NT2/D1 (cell line): ENCODE data around the gene OSBP2.

Experiments used
- DNase-seq: peaks from one replicate; pipeline ENCODE4 v3.0.0-alpha.2; 2011; ENCODE audit warnings: low read depth, low spot score
- H3K27me3 ChIP-seq: 2 replicates; pipeline ENCODE4 v1.6.0; 2011; ENCODE audit warnings: mild to moderate bottlenecking; ENCODE audit not compliant: insufficient read length, insufficient read depth
- H3K36me3 ChIP-seq: 2 replicates; pipeline ENCODE4 v1.6.1; 2011; ENCODE audit warnings: mild to moderate bottlenecking, low read length, mixed read lengths; ENCODE audit not compliant: insufficient read depth, insufficient read length
- H3K4me1 ChIP-seq: 2 replicates; pipeline ENCODE4 v1.5.1; 2011; ENCODE audit not compliant: insufficient read depth, insufficient read length
- H3K4me3 ChIP-seq: 2 replicates; pipeline ENCODE4 v1.5.1; 2011; ENCODE audit warnings: low read depth; ENCODE audit not compliant: insufficient read length
- H3K9ac ChIP-seq: 2 replicates; pipeline ENCODE4 v1.6.0; 2011; ENCODE audit warnings: low read depth; ENCODE audit not compliant: insufficient read length
- H3K9me3 ChIP-seq: 2 replicates; pipeline ENCODE4 v1.5.1; 2011; ENCODE audit warnings: mild to moderate bottlenecking, low read length; ENCODE audit not compliant: insufficient read depth
- SUZ12 ChIP-seq: IDR thresholded peaks from 2 replicates; pipeline ENCODE4 v1.6.1; 2011; ENCODE audit not compliant: insufficient read length, insufficient read depth; ENCODE audit errors: extremely low read depth
- YY1 ChIP-seq: IDR thresholded peaks from 2 replicates; pipeline ENCODE4 v1.6.1; 2011; ENCODE audit not compliant: insufficient read length, insufficient read depth
- ZNF274 ChIP-seq: IDR thresholded peaks from 2 replicates; pipeline ENCODE4 v1.6.1; 2011; ENCODE audit warnings: mild to moderate bottlenecking, low read depth, low read length

Gene OSBP2

DNA sequence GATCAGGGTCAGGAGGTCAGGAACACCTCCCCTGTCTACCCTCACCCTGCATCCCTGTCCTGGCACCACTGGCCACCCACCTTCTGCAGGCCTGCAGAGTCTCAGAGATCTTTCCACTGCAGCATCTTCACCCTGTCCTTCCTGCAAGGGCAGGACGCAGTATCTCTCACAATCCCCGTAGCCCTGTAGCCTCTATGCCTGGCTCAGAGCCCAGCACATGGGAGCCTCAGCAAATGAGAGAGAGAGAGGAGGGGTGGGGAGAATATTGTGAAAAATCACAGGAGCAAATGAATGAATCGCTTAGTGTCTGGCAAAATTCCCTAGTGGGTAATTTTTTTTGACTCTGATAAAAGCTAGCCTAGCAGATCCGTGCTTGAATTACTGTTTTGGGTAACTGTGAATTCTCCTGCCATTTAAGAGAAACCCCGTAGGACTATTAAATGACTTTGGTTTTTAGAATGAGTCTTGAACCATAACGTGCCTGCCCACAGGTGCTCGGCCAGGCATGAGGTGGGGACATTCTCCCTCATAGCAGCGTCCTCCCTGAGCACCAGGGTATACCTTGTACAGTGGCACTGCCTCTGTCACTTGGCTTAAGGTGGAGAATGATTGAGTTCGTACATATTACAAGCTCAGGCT is 182.4 kb downstream of the OSBP2 start:
- TF ChIP-seq ZNF274 = no peak
- no peak for TF ChIP-seq SUZ12
- no peak for TF ChIP-seq YY1
- Histone ChIP-seq H3K9me3 (no peaks in the 10 kb centered on the region), H3K36me3 (no peaks in the 10 kb centered on the region), H3K9ac (no peak overlapping the region), H3K27me3 (no peaks in the 10 kb centered on the region), H3K4me1 (peaks cover 7% of the 10 kb centered on the region), H3K4me3 (no peak overlapping the region)
- no peak for DNase-seq

DNA sequence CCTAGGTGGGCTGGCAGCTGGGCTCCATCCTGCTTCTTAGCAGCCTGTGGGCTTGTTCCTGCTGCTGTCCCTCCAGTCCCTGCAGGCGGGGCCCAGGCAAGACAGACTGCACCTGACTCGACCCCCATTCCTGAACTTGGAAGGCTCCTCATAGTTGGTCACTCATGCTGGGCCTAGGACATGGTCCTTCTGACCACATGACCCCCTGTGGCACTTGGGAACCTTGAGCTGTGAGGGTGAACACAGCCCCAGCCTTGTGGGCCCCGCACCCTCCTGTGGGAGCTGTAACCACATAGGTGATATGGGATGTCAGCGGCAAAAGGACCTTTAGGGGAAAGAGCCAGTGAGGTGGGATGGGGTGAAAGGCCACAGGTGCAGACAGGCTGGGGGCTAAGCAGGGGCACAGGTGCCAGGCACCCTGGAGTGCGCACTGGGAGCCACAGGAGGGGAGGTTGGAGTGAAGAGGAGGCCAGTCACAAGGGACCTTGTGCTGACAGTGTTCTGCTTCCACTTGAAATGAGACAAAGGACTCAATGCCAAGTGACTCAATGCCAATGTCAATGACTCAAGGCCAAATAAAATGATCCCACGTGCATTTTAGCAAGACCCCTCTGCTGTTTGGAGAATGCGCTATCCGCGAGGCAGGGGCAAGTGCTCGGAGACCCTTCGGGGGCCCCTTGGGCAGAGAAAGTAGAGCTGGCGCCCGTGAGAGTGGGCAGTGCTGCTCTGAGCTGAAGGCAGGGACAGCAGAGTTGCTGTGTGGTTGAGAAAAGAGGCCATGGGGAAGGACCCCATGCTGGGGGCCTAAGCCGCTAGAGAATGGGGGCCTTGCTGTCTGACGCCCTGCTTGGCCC is 183.2 kb downstream of the OSBP2 start:
- TF ChIP-seq YY1 (no peak), ZNF274 (no peak), SUZ12 (no peak)
- Histone ChIP-seq H3K27me3 (no peaks in the 10 kb centered on the region), H3K9me3 (no peaks in the 10 kb centered on the region), H3K4me3 (no peak overlapping the region), H3K36me3 (no peaks in the 10 kb centered on the region), H3K9ac (no peak overlapping the region), H3K4me1 (peaks cover 7% of the 10 kb centered on the region)
- DNase-seq = no peak

DNA sequence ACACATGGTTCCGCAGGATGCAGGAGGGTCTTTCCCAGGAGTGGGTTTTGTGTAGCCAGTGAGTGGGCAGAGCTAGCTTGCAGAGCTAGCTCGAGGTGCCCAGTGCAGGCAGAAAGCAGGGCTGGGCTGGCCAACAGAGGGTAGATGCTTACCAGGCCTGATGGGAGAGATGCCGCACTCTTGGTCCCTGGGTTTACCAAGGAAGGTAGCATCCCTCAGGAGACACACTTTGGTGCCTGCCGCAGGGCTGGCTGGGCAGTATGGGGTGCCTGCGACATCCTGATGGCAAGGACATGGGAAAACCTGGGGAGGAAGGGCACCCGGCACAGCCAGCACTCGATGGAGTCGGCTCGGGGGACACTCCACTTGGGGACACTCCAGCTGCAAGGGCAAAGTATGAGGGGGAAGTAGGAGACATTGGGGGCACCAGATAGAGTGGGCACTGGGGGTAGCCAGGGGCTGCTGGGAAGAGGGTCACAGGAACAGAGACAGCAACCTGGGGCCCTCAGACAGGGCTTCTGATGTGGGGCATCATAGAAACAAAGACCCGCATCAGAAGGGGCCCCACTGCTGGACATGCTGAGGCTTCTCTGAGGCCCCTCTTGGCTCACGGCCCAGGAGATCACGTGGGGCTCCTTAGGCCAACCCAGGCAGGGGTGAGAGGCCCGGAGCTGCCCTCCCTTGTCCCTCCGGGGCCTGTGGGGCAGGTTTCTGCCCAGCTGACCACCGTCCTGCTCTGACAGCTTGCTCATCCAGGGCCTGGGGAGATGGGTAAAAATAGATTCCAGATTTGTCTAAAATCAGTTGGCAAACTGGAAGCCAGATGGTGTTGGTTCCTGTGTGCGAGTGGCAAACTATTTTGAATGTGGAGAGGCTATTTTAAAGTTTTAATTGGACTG is 184.1 kb downstream of the OSBP2 start:
- Histone ChIP-seq H3K9ac (no peak overlapping the region), H3K4me1 (peaks cover 7% of the 10 kb centered on the region), H3K4me3 (no peak overlapping the region), H3K9me3 (no peaks in the 10 kb centered on the region), H3K36me3 (no peaks in the 10 kb centered on the region), H3K27me3 (no peaks in the 10 kb centered on the region)
- TF ChIP-seq ZNF274 (no peak), SUZ12 (no peak), YY1 (no peak)
- DNase-seq = no peak

DNA sequence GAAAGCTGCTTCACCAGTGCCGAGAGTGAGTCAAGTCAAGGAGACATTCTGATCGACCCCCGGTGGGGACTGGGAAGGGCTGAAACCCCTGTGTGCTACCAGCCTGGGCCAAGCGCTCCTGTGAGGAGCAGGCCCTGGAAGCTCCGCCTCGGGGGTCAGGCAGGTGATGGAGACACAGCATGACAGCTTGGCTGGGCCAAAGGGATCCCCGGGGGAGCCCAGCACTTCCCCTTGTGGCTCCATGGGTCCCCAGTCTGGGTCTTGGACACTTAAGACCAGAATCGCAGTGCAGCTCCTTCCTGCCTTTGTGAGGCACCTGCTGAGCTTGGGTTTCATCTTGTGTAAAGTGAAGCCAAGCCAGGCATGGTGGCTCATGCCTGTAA is 184.7 kb downstream of the OSBP2 start:
- peaks cover 7% of the 10 kb centered on the region for H3K4me1 ChIP-seq
- no peak for DNase-seq
- H3K27me3 ChIP-seq = no peaks in the 10 kb centered on the region
- no peaks in the 10 kb centered on the region for H3K9me3 ChIP-seq
- no peak for TF ChIP-seq ZNF274
- TF ChIP-seq YY1 = no peak
- no peak for TF ChIP-seq SUZ12
- no peak overlapping the region for H3K9ac ChIP-seq
- no peak overlapping the region for H3K4me3 ChIP-seq
- no peaks in the 10 kb centered on the region for H3K36me3 ChIP-seq

DNA sequence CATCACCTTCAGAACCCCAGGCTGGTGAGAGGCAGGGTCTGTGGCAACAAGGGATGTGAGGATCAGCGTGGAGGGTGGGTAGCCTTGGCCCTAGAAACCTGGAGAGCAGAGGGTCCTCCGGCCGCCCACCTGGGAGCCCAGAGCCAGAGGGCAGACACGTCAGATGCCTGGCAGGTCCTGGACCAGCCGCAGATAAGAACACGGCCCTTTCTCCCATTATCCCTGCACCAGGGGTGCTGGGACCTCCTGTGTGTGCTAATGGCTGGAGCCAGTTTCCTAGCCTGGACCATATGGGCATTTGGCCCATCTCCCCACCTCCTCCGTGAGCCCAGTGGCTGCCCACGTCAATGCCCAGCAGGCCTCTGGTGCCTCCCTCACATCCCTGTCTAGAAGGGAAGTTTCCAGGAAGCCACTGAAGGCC is 185.5 kb downstream of the OSBP2 start:
- no peaks in the 10 kb centered on the region for H3K27me3 ChIP-seq
- no peak overlapping the region for H3K9ac ChIP-seq
- TF ChIP-seq ZNF274 (no peak), SUZ12 (no peak), YY1 (no peak)
- no peak for DNase-seq
- no peaks in the 10 kb centered on the region for H3K9me3 ChIP-seq
- no peaks in the 10 kb centered on the region for H3K36me3 ChIP-seq
- no peak overlapping the region for H3K4me3 ChIP-seq
- H3K4me1 ChIP-seq = peaks cover 7% of the 10 kb centered on the region

DNA sequence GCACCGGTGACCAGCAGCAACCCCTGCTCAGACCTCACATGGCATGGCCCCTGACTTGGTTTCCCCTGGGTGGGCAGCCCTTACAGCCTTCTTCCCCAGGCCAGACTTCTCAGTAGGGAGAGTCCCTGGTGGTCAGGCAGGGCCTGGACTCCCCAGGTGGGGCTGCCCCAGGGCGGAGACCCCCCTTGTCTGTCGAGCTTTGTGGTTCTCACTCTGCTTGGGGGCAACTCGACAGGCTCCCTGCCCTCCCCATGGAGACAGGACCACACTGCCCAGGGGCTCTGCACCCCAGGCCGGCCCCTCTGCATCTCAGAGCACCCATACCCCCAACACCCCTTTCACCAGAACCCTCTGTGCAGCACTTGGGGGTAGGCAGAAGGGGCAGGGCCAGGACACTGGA is 186.2 kb downstream of the OSBP2 start:
- Histone ChIP-seq H3K27me3 (no peaks in the 10 kb centered on the region), H3K4me3 (no peak overlapping the region), H3K4me1 (peaks cover 7% of the 10 kb centered on the region), H3K9me3 (no peaks in the 10 kb centered on the region), H3K36me3 (no peaks in the 10 kb centered on the region), H3K9ac (no peak overlapping the region)
- DNase-seq = no peak
- TF ChIP-seq ZNF274 = no peak
- TF ChIP-seq YY1 = no peak
- no peak for TF ChIP-seq SUZ12
